HK-2 (cell line): ENCODE measurements around the gene DNAJC8.

Experiments used
- DNase-seq: peaks from one replicate; pipeline ENCODE4 v3.0.0-alpha.2; 2018; ENCODE audit not compliant: unreplicated experiment

The DNAJC8 gene

GRCh38 chr1:28172713-28173150, 60.1 kb downstream of the DNAJC8 start:
- no peak for DNase-seq

- DNase-seq, result no peak
Observed at GRCh38 chr1:28171246-28171645, 61.6 kb downstream of the DNAJC8 start.

- DNase-seq, result no peak
Observed at GRCh38 chr1:28170001-28170596, 62.7 kb downstream of the DNAJC8 start.

- DNase-seq, result no peak
Observed at GRCh38 chr1:28163496-28164161, 69.2 kb downstream of the DNAJC8 start.

- no peak for DNase-seq
Observed at GRCh38 chr1:28162151-28162550, 70.7 kb downstream of the DNAJC8 start.

- no peak for DNase-seq
Observed at GRCh38 chr1:28161751-28162150, 71.1 kb downstream of the DNAJC8 start.

GRCh38 chr1:28160782-28161266, 72.0 kb downstream of the DNAJC8 start:
- no peak for DNase-seq

GRCh38 chr1:28159680-28160079, 73.1 kb downstream of the DNAJC8 start:
- no peak for DNase-seq

GRCh38 chr1:28159243-28159642, 73.6 kb downstream of the DNAJC8 start:
- DNase-seq, result no peak

- no peak for DNase-seq
Observed at GRCh38 chr1:28157894-28158293, 74.9 kb downstream of the DNAJC8 start.

- no peak for DNase-seq
Observed at GRCh38 chr1:28156821-28157220, 76.0 kb downstream of the DNAJC8 start.

GRCh38 chr1:28155628-28156027, 77.2 kb downstream of the DNAJC8 start:
- no peak for DNase-seq

- DNase-seq, result no peak
Observed at GRCh38 chr1:28154078-28154594, 78.7 kb downstream of the DNAJC8 start.
